Measurements from ENCODE around the gene DAAM2. TPM values are rescaled to one million over a fixed set of nuclear protein-coding genes. Genes with fewer than 3 reads are reported as not detected.

Gene DAAM2
- total and polyA plus RNA-seq, 2 donors: 21.1 to 25.9 TPM

DNA sequence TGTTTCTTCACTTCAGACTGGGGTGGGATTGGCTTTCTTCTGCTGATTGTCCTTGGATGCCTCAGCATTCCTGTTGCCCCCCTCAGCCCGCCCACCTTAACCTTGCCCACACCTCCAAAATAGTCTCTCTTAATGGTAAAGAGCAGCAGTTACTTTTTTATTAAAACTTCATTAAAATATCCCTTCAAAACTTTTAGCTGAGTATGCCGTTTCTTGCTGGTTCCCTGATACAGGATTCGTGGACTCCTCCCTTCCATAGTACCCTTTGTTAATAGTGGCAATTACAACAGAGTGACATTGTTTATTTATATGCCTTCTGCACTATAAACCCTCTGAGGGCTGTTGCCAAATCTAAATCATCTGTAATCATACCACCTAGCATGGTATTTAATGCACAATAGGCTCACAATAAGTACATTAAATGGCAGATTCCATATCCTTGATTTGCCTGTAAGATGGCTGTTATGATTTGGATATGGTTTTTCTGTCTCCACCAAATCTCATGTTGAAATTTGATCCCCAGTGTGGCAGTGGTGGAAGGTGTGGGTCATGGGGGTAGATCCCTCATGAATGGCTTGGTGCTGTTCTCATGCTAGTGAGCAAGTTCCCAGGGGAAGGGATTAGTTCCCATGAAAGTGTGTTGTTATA is 145.6 kb downstream of the DAAM2 start:
- Histone ChIP-seq H3K4me1 (ENCODE audit: insufficient read depth) (no peaks in the 10 kb centered on the region), H3K27ac (ENCODE audit: low read depth) (no peak overlapping the region), H3K4me3 (ENCODE audit: low read depth, low read length) (no peak overlapping the region), H3K36me3 (ENCODE audit: insufficient read depth) (no peaks in the 10 kb centered on the region)
- DNase-seq (ENCODE audit: extremely low spot score): no peak
- 84% methylated on average over 3 of the region's 3 CpGs for WGBS

DNA sequence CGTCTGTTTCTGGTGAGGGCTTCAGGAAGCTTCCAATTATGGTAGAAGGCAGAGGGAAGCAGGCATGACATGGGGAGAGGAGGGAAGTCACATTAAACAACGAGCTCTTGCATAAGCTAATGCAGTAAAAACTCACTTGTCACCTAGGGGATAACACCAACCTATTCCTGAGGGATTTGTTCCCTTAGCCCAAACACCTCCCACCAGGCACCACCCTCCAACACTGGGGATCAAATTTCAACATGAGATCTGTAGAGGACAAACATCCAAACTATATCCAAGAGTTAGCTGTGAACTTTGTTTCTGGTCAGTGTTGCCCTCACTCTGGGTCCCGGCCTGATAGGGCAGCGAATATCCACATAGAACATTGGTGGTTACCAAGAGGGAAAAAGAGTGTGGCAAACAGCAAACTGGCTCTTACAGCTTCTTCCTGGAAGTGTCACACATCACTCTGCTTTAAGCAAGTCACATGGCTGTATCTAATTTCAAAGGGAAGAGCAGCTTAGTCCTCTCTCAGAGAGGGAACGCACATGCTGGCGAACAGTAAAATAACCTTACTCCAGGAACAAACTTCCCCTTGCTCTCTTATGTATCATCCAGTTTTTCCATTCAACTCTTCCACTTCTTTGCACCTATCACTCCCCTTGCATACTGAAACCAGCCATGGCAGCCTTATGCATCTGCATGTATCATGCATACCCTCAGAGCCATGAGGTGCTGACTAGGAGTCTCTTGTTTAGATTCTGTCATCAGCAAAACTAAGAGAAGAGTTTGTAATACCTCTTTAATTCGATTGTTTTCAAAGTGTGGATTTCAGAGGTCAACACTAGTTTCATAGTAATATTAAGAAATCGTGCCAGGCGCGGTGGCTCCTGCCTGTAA is 146.8 kb downstream of the DAAM2 start:
- Histone ChIP-seq H3K4me3 (ENCODE audit: low read depth, low read length) (no peak overlapping the region), H3K36me3 (ENCODE audit: insufficient read depth) (no peaks in the 10 kb centered on the region), H3K27ac (ENCODE audit: low read depth) (no peak overlapping the region), H3K4me1 (ENCODE audit: insufficient read depth) (no peaks in the 10 kb centered on the region)
- DNase-seq (ENCODE audit: extremely low spot score): no peak
- 71% methylated on average over 10 of the region's 10 CpGs for WGBS

DNA sequence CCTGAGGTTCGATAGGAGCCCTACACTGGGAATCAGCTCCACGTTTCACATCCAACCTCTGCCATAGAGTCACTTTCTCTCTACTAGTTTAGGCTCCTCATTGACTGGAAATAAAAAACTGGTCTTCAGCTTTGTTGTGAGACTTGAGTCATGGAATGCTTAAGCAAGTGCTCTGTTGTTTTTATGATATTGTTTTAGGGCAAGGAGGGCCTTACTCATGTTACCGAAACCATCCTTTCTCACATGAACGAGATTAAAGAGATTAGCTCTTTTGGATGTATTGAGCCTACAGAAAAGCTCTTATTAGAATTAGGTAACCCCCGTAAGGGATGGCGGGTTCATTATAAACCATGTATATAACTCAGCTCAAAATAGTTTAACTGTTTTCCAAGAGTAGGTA is 149.0 kb downstream of the DAAM2 start:
- Histone ChIP-seq H3K36me3 (ENCODE audit: insufficient read depth) (no peaks in the 10 kb centered on the region), H3K4me3 (ENCODE audit: low read depth, low read length) (no peak overlapping the region), H3K4me1 (ENCODE audit: insufficient read depth) (no peaks in the 10 kb centered on the region), H3K27ac (ENCODE audit: low read depth) (no peak overlapping the region)
- 89% methylated on average over 6 of the region's 6 CpGs for WGBS
- no peak for DNase-seq (ENCODE audit: extremely low spot score)

DNA sequence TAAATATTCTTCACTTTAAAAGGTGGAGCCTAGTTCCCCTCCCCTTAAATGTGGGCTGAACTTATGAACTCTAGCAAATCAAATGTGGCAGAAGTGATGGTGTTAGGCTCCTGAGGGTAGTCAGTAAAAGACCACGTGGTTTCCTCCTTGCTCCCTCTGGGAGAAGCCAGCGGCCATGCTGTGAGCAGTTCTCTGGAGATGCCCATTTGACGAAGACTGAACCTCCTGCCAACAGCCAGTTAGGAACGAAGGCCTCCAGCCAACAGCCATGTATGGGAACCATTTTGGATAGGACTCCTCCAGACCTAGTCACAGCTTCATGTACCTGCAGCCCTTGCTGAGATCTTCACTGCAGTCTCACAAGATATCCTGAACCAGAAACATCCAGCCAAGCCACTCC is 149.6 kb downstream of the DAAM2 start:
- Histone ChIP-seq H3K36me3 (ENCODE audit: insufficient read depth) (no peaks in the 10 kb centered on the region), H3K4me1 (ENCODE audit: insufficient read depth) (no peaks in the 10 kb centered on the region), H3K27ac (ENCODE audit: low read depth) (no peak overlapping the region), H3K4me3 (ENCODE audit: low read depth, low read length) (no peak overlapping the region)
- DNase-seq (ENCODE audit: extremely low spot score): no peak
- 87% methylated on average over 4 of the region's 4 CpGs for WGBS

DNA sequence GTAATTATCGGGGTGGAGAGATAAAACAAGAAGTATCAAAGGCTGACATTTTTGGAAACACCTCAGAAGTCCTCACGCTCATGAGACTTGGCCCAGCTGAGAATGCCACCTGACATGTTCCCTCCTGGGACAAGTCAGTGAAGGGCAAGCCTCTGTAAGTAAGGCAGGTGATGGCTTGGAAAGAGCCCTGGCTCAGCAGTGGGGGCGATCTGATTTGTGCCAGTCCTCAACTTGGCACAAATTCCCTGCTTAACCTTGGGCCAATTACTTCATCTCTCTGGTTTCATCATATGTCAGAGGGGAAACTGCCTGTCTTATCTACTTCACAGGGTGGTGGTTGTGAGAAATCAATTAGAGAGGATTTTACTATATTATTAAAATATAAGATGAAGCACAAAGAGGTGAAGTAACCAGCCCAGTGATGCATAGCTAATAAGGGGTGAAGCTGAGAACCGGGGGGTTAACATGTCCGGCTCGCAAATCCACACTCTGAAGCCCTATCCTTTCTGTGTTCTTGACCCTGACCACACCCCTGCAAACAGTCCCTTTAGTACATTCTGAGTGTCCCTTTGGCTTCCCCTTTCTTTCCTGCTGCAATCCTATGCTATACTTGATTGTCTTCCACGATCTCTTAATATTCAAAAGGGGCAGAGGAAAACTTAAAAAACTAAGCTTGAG is 150.9 kb downstream of the DAAM2 start:
- 90% methylated on average over 7 of the region's 7 CpGs for WGBS
- Histone ChIP-seq H3K4me3 (ENCODE audit: low read depth, low read length) (no peak overlapping the region), H3K4me1 (ENCODE audit: insufficient read depth) (no peaks in the 10 kb centered on the region), H3K27ac (ENCODE audit: low read depth) (no peak overlapping the region), H3K36me3 (ENCODE audit: insufficient read depth) (no peaks in the 10 kb centered on the region)
- DNase-seq (ENCODE audit: extremely low spot score): no peak

DNA sequence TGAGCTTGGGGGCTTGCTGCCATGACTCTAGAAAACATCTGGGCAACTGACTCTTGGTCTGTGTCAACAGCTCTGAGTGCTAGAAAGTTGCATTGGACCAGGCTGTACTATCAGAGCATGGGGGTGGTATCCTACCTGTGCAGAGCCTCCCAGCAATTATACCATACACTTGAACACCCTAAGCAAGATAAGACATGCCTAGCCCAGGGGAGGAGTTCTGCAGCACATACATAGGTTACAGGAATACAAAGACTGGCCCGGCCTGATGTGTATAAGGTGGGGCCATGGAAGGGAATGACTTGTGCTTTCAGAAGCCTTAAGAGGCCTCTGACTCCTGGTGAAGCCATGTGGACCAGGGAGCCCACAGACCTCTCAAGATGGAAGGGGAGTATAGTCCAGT is 153.4 kb downstream of the DAAM2 start:
- Histone ChIP-seq H3K4me3 (ENCODE audit: low read depth, low read length) (no peak overlapping the region), H3K27ac (ENCODE audit: low read depth) (no peak overlapping the region), H3K36me3 (ENCODE audit: insufficient read depth) (no peaks in the 10 kb centered on the region), H3K4me1 (ENCODE audit: insufficient read depth) (no peaks in the 10 kb centered on the region)
- 74% methylated on average over 1 of the region's 1 CpG for WGBS
- DNase-seq (ENCODE audit: extremely low spot score): no peak

DNA sequence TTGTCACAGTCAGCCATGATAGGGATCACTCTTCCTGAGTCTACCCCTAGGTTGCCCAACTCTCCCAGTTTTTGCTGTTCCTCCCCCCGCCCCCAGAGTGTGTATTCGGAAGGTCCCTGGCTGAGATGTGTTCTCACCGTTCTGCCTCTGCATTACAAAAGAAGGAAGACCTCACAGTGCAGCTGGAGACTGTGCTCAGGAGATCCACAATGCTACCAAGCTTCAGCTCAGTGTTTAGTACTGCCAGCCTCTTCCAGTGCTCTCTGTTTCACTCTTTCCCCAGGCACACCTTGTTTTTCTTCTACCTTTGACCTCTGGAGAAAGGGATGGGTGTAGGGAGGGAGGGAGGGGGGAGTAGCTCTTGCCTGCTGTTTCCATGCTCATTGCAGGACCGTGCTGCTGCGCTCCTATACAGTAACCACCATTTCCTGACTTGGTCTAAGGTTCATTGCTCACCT is 155.5 kb downstream of the DAAM2 start:
- Histone ChIP-seq H3K4me1 (ENCODE audit: insufficient read depth) (no peaks in the 10 kb centered on the region), H3K27ac (ENCODE audit: low read depth) (no peak overlapping the region), H3K36me3 (ENCODE audit: insufficient read depth) (no peaks in the 10 kb centered on the region), H3K4me3 (ENCODE audit: low read depth, low read length) (no peak overlapping the region)
- no peak for DNase-seq (ENCODE audit: extremely low spot score)
- WGBS: 52% methylated on average over 5 of the region's 5 CpGs

DNA sequence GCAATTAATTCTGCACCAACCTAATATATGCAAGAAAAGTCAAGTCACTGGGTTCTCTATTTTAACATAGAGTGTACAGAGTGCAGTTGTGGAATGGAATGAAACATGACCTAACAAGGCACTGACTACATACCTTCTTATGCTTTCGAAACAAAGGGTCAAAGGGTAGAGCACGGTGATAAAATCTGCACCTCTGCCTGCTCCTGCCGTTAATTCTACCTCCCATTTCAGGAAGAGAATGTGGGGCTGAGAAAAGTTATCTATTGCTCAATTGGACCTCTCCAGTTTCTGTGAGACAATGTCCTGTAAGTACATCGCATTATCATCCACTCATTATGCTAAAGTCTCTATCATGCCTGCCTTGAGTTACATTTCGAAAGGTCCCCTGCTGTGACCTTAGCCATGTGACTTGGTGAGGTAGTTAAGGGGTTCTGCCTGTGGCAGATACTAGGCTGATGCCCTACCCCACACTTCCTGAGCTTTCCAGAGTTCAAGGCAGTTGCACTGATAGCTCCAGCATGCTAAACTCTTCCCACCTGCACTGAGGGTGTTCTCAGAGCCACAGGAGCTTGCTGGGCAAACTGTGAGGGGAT is 156.1 kb downstream of the DAAM2 start:
- 72% methylated on average over 5 of the region's 5 CpGs for WGBS
- Histone ChIP-seq H3K36me3 (ENCODE audit: insufficient read depth) (no peaks in the 10 kb centered on the region), H3K27ac (ENCODE audit: low read depth) (no peak overlapping the region), H3K4me1 (ENCODE audit: insufficient read depth) (no peaks in the 10 kb centered on the region), H3K4me3 (ENCODE audit: low read depth, low read length) (no peak overlapping the region)
- no peak for DNase-seq (ENCODE audit: extremely low spot score)

DNA sequence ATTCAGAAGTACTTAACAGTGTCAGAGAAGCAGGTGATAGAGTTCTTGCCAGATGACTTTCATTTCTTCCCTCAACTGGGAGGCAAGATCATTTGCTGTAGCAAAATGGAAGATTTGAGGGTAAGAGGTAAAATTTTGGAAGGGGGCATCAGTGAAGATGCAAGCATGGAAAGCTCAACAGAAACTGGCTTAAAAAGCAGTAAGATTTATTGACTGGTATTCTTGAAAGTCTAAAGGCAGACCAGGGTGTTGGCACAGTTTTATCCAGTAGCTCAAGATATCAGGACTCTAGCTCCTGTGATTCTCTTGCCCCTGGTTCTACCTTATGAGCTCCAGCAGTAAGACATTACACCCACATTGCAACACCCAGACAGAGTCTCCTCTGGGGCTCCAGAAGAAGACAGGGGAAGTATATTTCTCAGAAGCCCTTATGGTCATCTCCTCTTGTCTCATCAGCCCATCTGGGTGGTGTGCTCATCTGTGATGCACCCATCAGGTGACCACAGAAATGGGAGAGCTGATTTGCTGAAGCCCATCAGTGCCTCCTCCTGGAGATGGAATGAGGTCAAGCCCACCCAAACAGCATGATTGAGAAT is 158.0 kb downstream of the DAAM2 start:
- DNase-seq (ENCODE audit: extremely low spot score): no peak

DNA sequence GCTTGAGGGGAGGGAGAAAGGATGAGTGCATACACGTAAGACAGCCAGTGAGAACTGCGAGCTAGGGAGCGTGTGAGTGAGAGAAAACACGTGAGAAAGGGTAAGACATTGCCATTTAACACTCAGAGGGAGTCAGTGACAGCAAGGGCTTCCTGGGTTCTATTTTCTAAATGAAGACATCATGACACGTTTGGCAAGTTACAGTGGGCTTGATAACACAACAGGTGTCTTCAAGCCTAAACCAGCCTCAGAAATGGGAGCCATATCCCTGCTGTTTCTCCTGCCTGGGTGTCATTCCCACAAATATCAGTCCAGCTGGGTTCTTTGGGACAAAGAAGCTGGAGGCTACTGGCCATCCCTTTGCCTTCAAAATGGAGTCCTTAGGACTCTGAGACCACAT is 159.0 kb downstream of the DAAM2 start:
- DNase-seq (ENCODE audit: extremely low spot score): no peak
- 83% methylated on average over 5 of the region's 5 CpGs for WGBS
- Histone ChIP-seq H3K4me3 (ENCODE audit: low read depth, low read length) (no peak overlapping the region), H3K27ac (ENCODE audit: low read depth) (no peak overlapping the region), H3K36me3 (ENCODE audit: insufficient read depth) (no peaks in the 10 kb centered on the region), H3K4me1 (ENCODE audit: insufficient read depth) (no peaks in the 10 kb centered on the region)

More for the DNA sequence above, 158.0 kb downstream of the DAAM2 start:
- Histone ChIP-seq H3K27ac (ENCODE audit: low read depth) (no peak overlapping the region), H3K36me3 (ENCODE audit: insufficient read depth) (no peaks in the 10 kb centered on the region), H3K4me1 (ENCODE audit: insufficient read depth) (no peaks in the 10 kb centered on the region), H3K4me3 (ENCODE audit: low read depth, low read length) (no peak overlapping the region)

DNA sequence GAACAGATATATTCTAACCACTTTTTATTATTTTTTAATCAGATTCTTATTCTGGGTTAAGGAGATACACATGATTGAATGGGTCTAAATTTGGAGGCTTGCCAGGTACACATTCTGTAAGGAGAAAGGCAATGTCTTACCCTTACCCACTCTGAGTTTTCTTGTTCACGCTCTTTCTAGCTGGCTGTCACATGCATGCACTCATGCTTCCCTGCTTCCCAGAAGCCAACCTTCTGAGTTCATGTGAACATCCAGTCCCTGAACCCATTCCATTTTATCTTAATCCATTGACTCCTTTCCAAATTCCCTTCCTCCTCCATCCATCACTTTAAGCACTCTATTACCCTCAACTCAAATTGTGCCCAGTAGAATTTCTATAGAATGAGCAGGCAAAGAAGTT is 159.5 kb downstream of the DAAM2 start:
- Histone ChIP-seq H3K4me1 (ENCODE audit: insufficient read depth) (no peaks in the 10 kb centered on the region), H3K36me3 (ENCODE audit: insufficient read depth) (no peaks in the 10 kb centered on the region), H3K27ac (ENCODE audit: low read depth) (no peak overlapping the region), H3K4me3 (ENCODE audit: low read depth, low read length) (no peak overlapping the region)
- 96% methylated on average over 1 of the region's 1 CpG for WGBS
- DNase-seq (ENCODE audit: extremely low spot score): no peak

DNA sequence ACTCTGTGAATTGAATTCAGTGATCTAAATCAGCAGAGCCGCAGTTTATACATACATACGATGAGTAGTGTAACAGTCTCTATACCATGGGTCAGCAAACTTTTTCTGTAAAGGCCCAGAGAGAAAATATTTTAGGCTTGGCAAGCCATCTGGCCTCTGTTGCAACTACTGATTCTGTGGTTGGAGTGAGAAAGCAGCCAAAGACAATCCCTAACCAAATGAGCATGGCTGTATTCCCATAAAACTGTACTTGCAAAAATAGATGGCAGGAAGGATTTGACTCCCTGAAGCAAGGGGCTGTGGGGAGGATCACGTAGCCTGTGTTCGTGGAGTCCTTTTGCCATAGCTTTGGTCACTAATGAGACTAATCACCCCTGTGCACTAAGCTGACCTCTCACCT is 160.0 kb downstream of the DAAM2 start:
- no peak for DNase-seq (ENCODE audit: extremely low spot score)
- H3K4me3 ChIP-seq (ENCODE audit: low read depth, low read length): no peak overlapping the region
- no peaks in the 10 kb centered on the region for H3K36me3 ChIP-seq (ENCODE audit: insufficient read depth)
- no peak overlapping the region for H3K27ac ChIP-seq (ENCODE audit: low read depth)
- H3K4me1 ChIP-seq (ENCODE audit: insufficient read depth): no peaks in the 10 kb centered on the region
- 66% methylated on average over 4 of the region's 4 CpGs for WGBS

DNA sequence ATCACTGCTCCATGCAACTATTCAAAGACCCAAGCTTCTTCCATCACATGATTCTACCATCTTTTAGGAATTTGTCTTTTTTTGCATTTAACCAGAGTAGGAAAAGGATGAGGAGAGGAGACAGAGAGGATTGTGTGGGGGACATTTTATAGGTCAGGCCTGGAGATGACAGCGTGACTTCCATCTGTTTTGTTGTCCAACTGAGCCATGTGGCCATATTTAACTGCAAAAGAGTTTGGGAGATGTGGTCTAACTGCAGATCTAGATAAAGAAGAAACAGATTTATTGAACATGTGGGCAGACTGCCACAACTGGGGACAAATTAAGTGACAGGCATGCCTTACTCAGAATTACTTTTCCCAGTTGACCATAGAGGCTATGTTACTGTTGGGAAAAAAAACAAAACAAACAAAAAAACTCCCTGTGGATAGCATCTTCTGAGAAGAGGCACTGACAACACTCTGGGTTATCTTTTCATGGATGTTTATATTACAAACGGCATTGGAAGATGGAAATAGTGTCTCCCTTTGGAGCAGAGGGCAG is 161.0 kb downstream of the DAAM2 start:
- no peak for DNase-seq (ENCODE audit: extremely low spot score)

More for the DNA sequence above, 161.0 kb downstream of the DAAM2 start:
- Histone ChIP-seq H3K36me3 (ENCODE audit: insufficient read depth) (no peaks in the 10 kb centered on the region), H3K4me3 (ENCODE audit: low read depth, low read length) (no peak overlapping the region), H3K27ac (ENCODE audit: low read depth) (no peak overlapping the region), H3K4me1 (ENCODE audit: insufficient read depth) (no peaks in the 10 kb centered on the region)
- WGBS: 64% methylated on average over 2 of the region's 2 CpGs

All from urinary bladder (tissue), 4 donors.